Measurements from ENCODE around the gene AP5Z1.

The AP5Z1 gene

DNA sequence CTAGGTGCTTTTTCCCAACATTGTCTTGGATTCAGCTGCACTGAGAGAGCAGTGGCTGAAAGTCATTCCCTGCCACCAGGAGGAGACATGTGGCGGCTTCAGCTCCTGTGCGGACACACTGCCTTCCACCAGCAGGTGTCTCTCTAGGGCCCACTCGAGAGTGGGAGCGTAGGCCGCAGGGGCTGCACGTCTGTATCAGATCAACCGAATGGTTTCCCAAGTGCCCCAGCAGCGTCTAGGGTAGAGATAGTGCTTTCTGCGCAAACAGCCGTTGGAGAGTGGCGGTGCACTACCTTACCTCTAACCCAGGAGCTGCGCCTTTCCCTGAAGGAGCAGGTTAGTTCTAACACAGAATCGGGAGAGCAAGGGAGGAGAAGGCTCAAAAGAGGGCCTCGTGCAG lies 54.8 kb downstream of the AP5Z1 start:
- in situ Hi-C loops (cut with HindIII; ENCODE audit: low sequenced_read_pairs) = no loop called here
- H3K4me3 ChIP-seq (ENCODE audit: low read depth, low read length) = no peak overlapping the region
- DNase-seq (ENCODE audit: low read depth, low spot score) = peak; percentile 55
- TF ChIP-seq, protein P1, sequence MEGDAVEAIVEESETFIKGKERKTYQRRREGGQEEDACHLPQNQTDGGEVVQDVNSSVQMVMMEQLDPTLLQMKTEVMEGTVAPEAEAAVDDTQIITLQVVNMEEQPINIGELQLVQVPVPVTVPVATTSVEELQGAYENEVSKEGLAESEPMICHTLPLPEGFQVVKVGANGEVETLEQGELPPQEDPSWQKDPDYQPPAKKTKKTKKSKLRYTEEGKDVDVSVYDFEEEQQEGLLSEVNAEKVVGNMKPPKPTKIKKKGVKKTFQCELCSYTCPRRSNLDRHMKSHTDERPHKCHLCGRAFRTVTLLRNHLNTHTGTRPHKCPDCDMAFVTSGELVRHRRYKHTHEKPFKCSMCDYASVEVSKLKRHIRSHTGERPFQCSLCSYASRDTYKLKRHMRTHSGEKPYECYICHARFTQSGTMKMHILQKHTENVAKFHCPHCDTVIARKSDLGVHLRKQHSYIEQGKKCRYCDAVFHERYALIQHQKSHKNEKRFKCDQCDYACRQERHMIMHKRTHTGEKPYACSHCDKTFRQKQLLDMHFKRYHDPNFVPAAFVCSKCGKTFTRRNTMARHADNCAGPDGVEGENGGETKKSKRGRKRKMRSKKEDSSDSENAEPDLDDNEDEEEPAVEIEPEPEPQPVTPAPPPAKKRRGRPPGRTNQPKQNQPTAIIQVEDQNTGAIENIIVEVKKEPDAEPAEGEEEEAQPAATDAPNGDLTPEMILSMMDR (IDR thresholded peaks at IDR 0.05; ENCODE audit: low read depth, low read length) = peak; percentile 94

DNA sequence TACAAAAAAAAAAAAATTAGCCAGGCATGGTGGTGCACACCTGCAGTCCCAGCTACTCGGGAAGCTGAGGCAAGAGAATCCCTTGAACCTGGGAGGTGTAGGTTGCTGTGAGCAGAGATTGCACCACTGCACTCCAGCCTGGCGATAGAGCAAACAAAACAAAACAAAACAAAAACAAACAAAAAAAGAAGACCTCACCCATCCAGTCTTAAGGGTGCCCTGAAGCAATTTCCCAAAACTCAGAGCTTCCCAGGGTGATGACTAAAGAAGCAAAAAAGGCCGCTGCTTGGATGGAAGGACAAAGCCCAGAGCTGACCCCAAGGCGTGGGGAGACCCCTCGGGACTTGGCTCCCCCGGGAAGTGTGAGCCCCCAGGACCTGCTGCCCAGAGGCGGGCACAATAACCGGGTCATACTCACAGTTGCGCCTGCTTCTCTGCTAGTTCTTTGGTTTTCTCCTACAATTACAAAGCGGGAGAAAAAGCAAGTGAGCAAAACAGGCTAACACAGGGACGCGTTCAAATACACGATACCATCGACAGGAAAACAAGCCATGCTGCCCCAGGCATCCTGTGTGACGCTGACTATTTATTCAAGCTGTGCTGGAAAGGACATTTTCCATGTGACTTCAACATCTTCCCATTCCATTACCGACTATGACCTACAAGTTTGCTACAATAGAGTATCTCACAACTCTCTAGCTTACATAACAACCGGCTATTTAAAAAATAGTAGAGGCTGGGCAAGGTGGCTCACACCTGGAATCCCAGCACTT lies 56.5 kb downstream of the AP5Z1 start:
- H3K4me3 ChIP-seq (ENCODE audit: low read depth, low read length) = no peak overlapping the region
- TF ChIP-seq, protein P1 (IDR thresholded peaks at IDR 0.05; ENCODE audit: low read depth, low read length) = no peak
- in situ Hi-C loops (cut with HindIII; ENCODE audit: low sequenced_read_pairs) = no loop called here
- no peak for DNase-seq (ENCODE audit: low read depth, low spot score)

DNA sequence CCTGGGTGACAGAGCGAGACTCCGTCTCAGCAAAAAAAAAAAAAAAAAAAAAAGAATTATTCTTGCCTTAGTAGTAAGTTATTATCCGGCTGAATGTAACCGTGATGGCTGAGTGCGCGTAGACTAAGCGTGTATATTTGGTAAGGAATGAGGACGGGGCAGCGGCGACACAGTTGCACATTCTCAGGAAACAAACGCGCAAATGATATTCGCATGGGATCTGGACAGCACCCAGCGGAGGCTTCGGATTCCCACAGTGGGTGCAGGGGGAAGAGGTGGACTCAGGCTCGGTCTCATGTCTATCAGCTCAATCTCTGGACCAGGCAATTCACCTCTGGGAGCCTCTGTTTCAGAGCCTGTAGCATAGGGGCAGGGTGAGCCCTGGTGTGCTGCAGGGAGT lies 57.3 kb downstream of the AP5Z1 start:
- in situ Hi-C loops (cut with HindIII; ENCODE audit: low sequenced_read_pairs) = no loop called here
- TF ChIP-seq, protein P1 (IDR thresholded peaks at IDR 0.05; ENCODE audit: low read depth, low read length) = no peak
- H3K4me3 ChIP-seq (ENCODE audit: low read depth, low read length) = no peak overlapping the region
- DNase-seq (ENCODE audit: low read depth, low spot score) = no peak

DNA sequence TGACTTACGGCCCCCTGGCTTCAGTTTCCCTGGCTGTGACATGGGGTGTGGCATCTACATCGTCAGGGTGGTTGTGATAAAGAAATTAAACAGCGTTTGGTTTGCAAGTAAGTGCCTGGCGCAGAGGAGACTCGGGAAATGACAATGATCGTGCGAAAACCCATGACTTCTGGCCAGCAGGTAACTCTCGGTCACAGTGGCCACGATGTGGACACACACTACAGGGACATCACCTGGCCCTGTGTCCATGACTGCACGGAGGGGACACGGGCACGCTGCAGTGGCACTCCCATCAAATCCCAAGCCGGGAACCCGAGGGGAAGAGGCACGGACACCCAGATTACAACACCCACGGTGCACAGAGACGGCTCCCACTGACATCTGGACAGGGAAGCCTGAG lies 57.8 kb downstream of the AP5Z1 start:
- no peak overlapping the region for H3K4me3 ChIP-seq (ENCODE audit: low read depth, low read length)
- DNase-seq (ENCODE audit: low read depth, low spot score) = no peak
- TF ChIP-seq, protein P1 (IDR thresholded peaks at IDR 0.05; ENCODE audit: low read depth, low read length) = no peak
- in situ Hi-C loops (cut with HindIII; ENCODE audit: low sequenced_read_pairs) = no loop called here

DNA sequence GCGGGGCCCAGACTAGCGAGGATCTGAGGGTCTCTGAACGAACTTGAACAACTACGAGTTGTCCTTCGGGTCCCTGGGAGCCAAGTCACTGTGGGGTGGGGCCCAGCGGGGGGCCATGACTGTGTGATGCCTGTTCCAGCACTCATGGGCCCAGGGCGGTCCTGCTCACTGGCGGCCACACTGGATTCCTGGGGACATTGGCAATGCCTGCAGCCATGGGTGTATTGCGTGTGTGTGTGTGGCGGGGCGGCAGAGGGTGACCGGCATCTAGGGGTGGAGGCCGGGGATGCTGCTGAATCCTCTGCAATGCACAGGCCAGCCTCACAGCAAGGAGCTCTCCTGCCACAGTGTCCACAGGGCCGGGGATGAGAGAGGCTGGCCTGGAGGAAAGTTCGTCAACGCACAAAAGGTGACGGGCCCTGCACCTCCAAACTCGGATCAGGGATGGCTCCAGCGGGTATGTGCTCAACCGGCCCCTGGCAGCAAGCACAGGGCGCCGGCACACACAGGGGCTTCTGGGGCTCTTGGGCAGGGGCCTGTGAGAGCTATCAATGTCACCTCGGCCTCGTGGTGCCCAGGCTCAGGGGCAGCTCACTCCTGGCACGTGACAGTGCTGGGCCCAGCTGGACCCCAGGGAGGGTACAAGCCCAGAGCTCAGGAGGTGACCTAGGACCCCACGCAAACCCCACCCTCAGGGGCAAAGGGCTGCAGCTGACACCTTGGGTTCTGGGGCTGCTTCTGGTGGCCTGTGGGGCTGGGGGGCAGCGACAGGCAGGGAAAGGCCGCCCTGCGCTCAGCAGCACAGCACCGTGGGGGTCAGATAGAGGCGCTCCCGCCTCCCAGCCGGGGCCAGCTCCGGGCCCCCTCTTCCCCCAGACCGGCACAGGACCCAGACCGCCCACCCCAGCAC lies 58.5 kb downstream of the AP5Z1 start:
- DNase-seq (ENCODE audit: low read depth, low spot score) = no peak
- in situ Hi-C loops (cut with HindIII; ENCODE audit: low sequenced_read_pairs) = no loop called here
- TF ChIP-seq, protein P1 (IDR thresholded peaks at IDR 0.05; ENCODE audit: low read depth, low read length) = no peak
- H3K4me3 ChIP-seq (ENCODE audit: low read depth, low read length) = no peak overlapping the region

DNA sequence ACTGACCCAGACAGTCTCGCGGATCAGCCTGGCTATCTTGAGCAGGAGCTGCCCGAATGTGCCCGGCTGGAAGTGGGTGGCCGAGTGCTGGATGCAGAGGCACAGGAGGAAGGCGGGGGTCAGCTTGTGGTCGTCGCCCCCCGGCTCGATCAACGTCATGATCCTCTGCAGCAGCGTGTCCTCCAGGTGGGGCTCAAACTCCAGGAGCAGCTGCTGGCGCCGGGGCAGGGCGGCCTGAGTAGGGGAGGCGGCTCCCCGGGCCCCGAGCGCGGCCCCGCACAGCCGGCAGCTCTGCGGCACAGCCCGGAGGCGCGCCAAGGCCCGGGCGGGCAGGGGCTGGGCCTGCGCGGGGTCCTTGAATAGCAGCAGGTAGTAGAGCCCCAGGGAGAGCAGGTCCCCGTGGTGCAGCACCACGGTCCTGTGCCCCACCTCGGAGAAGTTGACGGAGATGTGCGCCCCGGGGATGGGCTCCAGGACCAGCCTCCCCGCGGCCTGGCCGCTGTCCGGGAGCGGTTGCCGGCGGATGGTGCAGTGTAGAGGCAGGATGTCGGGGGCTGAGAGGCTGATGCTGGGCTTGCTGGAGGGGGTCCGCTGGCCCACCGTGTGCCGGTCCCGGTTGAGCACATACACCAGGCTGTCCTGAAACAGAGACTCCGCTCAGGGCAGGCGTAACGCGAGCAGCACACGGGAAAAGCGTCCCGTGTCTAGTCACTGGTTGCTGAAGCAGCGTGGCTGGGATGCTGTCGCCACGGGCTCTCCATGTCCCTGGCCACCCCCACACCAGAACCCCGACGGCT lies 59.4 kb downstream of the AP5Z1 start:
- no peak for DNase-seq (ENCODE audit: low read depth, low spot score)
- TF ChIP-seq, protein P1 (IDR thresholded peaks at IDR 0.05; ENCODE audit: low read depth, low read length) = no peak
- in situ Hi-C loops (cut with HindIII; ENCODE audit: low sequenced_read_pairs) = no loop called here
- H3K4me3 ChIP-seq (ENCODE audit: low read depth, low read length) = no peak overlapping the region

Data from astrocyte of the spinal cord (primary cell).